Measurements from ENCODE around the gene XCL2.

GRCh38 chr1:168514455-168514854 lies 29.3 kb downstream of the XCL2 start:
- TF ChIP-seq EZH2 (IDR thresholded peaks at IDR 0.05; ENCODE audit: borderline replicate concordance, insufficient read depth, low read length, poor library complexity, severe bottlenecking) (no peak), REST (IDR thresholded peaks at IDR 0.05; ENCODE audit: borderline replicate concordance) (no peak), CTCF (IDR thresholded peaks at IDR 0.05; ENCODE audit: poor library complexity, severe bottlenecking) (no peak), TAF1 (IDR thresholded peaks at IDR 0.05; ENCODE audit: low read depth) (no peak), EP300 (conservative IDR thresholded peaks at IDR 0.05; ENCODE audit: poor library complexity, severe bottlenecking) (no peak), POLR2AphosphoS5 (IDR thresholded peaks at IDR 0.05) (no peak), MXI1 (conservative IDR thresholded peaks at IDR 0.05; ENCODE audit: poor library complexity, severe bottlenecking) (no peak)

Data from neural cell (in vitro differentiated cells).